Cardiac fibroblast (primary cell): ENCODE results near the gene HEXIM2.

Experiments
- DNase-seq, 2 donors: peaks; one replicate each; pipeline versions ENCODE4 v3.0.0 to v3.0.0-alpha.2; 2010; ENCODE audit warnings: low read depth in 2 of 2
- H3K4me3 ChIP-seq, 2 donors: replicated peaks in 1 of 2; 1 replicate in 1 of 2; 2 replicates in 1 of 2; pipeline ENCODE4 v1.5.1; 2011; ENCODE audit warnings: low read depth in 2 of 2, low read length in 2 of 2, mild to moderate bottlenecking in 2 of 2, moderate library complexity in 1 of 2
- TF ChIP-seq, protein P1 (sequence below): IDR thresholded peaks from one replicate; pipeline ENCODE4 v1.5.1; 2011; ENCODE audit warnings: low read depth, mild to moderate bottlenecking, low read length, inconsistent platforms

HEXIM2 gene

DNA sequence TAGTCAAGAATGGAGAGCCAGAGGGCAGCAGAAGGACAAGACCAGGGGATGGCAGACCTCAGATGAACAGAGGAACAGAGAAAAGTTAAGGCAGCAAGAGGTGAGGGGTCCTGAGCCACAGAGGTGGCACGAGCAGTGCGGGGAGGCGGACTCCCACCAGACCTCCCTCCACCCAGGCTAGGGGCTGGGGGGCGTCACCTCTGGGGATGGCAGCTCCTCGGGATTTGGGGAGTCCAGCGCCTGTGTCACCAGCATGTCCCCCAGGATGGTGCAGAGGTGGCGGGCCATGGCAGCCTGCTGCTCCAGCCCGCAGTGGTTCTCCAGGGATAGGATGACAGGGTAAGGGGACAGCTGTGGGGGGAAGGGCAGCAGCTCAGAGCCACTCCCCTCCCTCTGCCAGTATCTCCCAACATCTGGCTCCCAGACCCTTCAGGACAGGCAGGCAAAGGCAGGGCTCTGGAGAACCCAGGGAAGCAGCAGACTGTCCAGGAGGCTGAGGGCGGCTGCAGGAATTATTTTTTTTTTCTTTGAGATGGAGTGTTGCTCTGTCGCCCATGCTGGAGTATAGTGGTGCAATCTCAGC lies 45.1 kb upstream of the HEXIM2 start:
- H3K4me3 ChIP-seq, result no peak overlapping the region
- TF ChIP-seq, protein P1, sequence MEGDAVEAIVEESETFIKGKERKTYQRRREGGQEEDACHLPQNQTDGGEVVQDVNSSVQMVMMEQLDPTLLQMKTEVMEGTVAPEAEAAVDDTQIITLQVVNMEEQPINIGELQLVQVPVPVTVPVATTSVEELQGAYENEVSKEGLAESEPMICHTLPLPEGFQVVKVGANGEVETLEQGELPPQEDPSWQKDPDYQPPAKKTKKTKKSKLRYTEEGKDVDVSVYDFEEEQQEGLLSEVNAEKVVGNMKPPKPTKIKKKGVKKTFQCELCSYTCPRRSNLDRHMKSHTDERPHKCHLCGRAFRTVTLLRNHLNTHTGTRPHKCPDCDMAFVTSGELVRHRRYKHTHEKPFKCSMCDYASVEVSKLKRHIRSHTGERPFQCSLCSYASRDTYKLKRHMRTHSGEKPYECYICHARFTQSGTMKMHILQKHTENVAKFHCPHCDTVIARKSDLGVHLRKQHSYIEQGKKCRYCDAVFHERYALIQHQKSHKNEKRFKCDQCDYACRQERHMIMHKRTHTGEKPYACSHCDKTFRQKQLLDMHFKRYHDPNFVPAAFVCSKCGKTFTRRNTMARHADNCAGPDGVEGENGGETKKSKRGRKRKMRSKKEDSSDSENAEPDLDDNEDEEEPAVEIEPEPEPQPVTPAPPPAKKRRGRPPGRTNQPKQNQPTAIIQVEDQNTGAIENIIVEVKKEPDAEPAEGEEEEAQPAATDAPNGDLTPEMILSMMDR, result no peak
- DNase-seq, result no peak

DNA sequence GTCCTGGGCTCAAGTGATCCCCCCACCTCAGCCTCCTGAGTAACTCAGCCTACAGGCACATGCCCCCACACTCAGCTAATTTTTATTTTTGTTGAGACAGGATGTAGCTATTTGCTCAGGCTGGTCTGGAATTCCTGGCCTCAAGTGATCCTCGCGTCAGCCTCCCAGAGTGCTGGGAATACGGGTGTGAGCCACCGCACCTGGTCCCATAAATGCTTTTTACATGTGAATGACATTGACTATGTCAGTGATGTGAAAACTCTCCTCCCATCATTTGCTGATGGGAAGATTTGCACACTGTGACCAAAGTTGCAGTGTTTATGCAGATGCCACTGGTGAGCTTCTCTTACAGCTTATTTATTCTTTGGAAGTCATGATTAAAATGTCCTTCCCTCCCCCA lies 44.3 kb upstream of the HEXIM2 start:
- TF ChIP-seq, protein P1, result no peak

DNA sequence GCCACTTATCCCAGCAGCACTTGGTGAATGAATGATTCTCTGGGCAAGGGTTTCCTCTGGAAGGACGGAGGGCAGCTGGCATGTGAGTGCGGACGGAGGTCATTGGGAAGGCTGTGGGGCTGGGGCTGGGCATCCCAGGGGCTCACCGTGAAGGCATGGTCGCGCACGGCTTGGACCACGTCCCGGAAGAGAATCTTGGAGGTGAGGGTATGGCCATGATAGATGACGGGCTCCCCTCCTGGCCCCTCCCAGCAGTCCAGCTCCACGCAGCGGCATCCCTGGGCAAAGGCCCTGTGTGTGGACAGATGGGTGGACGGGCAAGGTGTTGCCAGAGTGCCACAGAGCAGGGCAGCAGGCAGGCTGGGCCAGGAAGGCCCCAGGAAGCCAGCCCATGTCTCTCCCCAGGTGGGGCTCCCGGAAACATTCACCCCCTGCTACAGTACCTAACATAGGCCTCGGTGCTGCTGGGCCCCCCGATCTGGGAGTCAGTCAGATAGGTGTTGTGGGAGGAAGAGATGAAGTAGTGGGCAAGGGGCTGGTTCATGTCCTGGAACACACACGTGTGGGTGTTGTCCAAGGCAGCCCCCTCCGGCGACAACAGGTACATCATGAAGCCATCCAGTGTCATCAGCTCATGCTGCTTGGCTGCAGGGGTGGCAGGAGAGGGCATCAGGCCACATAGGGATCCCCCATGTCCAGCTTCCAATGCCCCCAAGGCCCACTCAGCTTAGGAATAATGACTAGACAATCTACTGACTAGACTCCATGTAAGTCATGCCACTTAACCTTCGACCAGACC lies 43.6 kb upstream of the HEXIM2 start:
- H3K4me3 ChIP-seq, result no peak overlapping the region
- TF ChIP-seq, protein P1, result no peak
- DNase-seq, result no peak

More for the DNA sequence above, 44.3 kb upstream of the HEXIM2 start:
- H3K4me3 ChIP-seq, result no peak overlapping the region
- DNase-seq, result no peak

DNA sequence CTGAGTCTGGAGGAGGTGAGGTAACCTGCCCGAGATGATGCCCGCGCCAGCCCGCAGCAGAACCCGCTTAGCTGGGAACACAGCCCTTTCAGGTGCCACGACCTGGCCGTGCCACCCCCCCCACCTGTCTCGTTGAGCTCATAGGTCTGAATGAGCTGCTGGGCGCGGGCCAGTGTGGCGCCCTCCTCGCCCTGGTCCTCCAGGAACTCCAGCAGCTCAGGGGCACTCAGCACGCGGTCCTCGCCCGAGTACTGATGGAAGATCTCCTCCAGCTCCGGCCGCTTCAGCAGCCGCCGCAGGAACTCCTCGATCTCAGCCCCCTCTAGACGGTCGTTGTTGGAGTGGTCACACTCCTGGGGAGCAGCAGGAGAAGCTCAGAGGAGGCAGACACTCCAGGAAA lies 43.0 kb upstream of the HEXIM2 start:
- DNase-seq, result no peak
- TF ChIP-seq, protein P1, result no peak

DNA sequence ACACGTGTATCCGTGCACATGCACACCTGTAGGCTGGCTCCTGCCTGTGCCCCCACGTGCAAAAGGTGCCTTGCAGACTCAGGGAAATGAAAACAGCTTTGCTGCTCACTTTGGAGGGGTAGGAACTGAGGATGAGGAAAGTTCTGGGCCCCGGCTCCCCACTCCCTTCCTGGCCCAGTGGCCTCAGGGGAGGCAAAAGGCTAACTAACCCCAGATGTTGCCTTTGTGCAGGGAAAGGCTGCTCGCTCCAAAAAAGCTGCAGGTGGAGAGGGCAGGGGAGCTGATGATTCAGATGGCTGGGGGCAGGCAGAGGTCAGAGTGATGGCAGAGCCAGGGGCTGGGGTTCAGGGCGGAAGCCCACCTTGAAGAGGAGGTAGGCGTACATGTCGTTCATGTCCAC lies 41.7 kb upstream of the HEXIM2 start:
- no peak for DNase-seq
- TF ChIP-seq, protein P1, result no peak
- no peak overlapping the region for H3K4me3 ChIP-seq

More for the DNA sequence above, 43.0 kb upstream of the HEXIM2 start:
- H3K4me3 ChIP-seq, result no peak overlapping the region

DNA sequence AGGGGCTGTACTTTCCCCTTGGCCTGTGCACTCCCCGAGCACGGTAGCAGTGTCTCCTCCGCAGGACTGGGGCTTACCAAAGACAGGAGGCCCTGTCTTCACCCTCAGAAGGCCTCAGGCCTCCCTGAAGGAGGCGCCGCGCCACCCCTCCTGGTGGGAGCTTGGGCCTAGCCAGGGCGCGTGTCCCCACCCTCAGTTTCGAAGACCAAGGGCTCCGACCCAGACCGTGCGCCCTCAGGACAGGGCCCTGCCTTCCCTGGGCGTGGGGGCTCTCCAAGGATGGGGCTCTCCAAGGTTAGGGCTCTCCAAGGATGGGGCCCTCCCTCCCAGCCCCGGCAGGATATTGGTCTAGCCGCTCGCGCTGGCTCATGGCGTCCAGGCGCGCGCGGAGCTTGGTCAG lies 41.1 kb upstream of the HEXIM2 start:
- TF ChIP-seq, protein P1, result no peak
- no peak overlapping the region for H3K4me3 ChIP-seq
- DNase-seq, result no peak
